B cell (primary cell): Measurements from ENCODE around the gene RHBDF1. TPM values are rescaled to one million over a fixed set of nuclear protein-coding genes. Genes with fewer than 3 reads are reported as not detected.

Source experiments
- ATAC-seq: fragments of 200-7000 bp; cut with Tn5 transposase; one replicate; pipeline ENCODE4 v1.10.0; 2021; ENCODE audit warnings: low read depth, mild to moderate bottlenecking, moderate number of reproducible peaks, moderate library complexity
- CTCF ChIA-PET: fragments of 350-600 bp; sonication (Branson Sonifier 250); formaldehyde crosslinking; loops from one replicate; lab custom pipeline; 2021; ENCODE audit warnings: antibody characterized with exemption, inconsistent platforms; lab: Charles Lee
- POLR2A ChIA-PET: fragments of 350-600 bp; sonication (Branson Sonifier 250); formaldehyde crosslinking; loops from one replicate; lab custom pipeline; 2021; ENCODE audit warnings: antibody characterized with exemption; lab: Charles Lee
- DNase-seq: peaks from one replicate; pipeline ENCODE4 v3.0.0; 2013
- H2AFZ ChIP-seq: 2 replicates; pipeline ENCODE4 v1.6.1; 2012; ENCODE audit warnings: mild to moderate bottlenecking, low read depth, low read length; ENCODE audit not compliant: insufficient read depth, poor library complexity, severe bottlenecking
- H3K27ac ChIP-seq, 2 donors: 1 replicate in 1 of 2; 2 replicates in 1 of 2; pipeline ENCODE4 v1.5.1; 2012 to 2013; ENCODE audit warnings: low read length in 2 of 2, mild to moderate bottlenecking in 2 of 2, moderate library complexity in 1 of 2
- H3K27me3 ChIP-seq, 4 experiments: fragments of 200-600 bp in 1 of 4; sonication (generic) in 1 of 4; replicated peaks in 1 of 4; 1 replicate in 2 of 4; 2 replicates in 2 of 4; pipeline versions ENCODE4 v1.6.1 to v1.7.0; 2013 to 2016; ENCODE audit warnings: low read length in 3 of 4, mild to moderate bottlenecking in 2 of 4, mixed read lengths in 1 of 4, moderate library complexity in 1 of 4; ENCODE audit not compliant: insufficient read depth in 4 of 4, control insufficient read depth in 3 of 4; ENCODE audit errors: control extremely low read depth in 1 of 4
- H3K36me3 ChIP-seq, 2 experiments: replicated peaks in 1 of 2; 1 replicate in 1 of 2; 2 replicates in 1 of 2; pipeline versions ENCODE4 v1.6.1 to v1.7.1; 2013; ENCODE audit warnings: low read length in 1 of 2; ENCODE audit not compliant: insufficient read depth in 2 of 2, control insufficient read depth in 1 of 2; ENCODE audit errors: control extremely low read depth in 1 of 2, extremely low read depth in 1 of 2
- H3K4me1 ChIP-seq, 2 donors: fragments of 200-600 bp in 1 of 2; sonication (generic) in 1 of 2; 1 replicate in 1 of 2; 2 replicates in 1 of 2; pipeline versions ENCODE4 v1.5.1 to v1.6.1; 2013 to 2017; ENCODE audit warnings: low read length in 2 of 2; ENCODE audit not compliant: control insufficient read depth in 2 of 2, insufficient read depth in 2 of 2
- H3K4me2 ChIP-seq: replicated peaks from 2 replicates; pipeline ENCODE3; 2012; ENCODE audit warnings: mild to moderate bottlenecking, low read depth, low read length; ENCODE audit not compliant: poor library complexity, severe bottlenecking
- H3K4me3 ChIP-seq, 5 experiments: fragments of 200-600 bp in 1 of 5; sonication (generic) in 1 of 5; 1 replicate in 3 of 5; 2 replicates in 2 of 5; pipeline versions ENCODE4 v1.5.1 to v1.7.0; 2011 to 2016; ENCODE audit warnings: low read length in 4 of 5, mild to moderate bottlenecking in 4 of 5, low read depth in 2 of 5, control low read depth in 1 of 5, moderate library complexity in 1 of 5; ENCODE audit not compliant: insufficient read depth in 1 of 5; ENCODE audit errors: control extremely low read depth in 1 of 5, extremely low read depth in 1 of 5
- H3K79me2 ChIP-seq: fragments of 200-600 bp; sonication (generic); one replicate; pipeline ENCODE4 v1.6.0; 2016; ENCODE audit warnings: low read length; ENCODE audit not compliant: control insufficient read depth, insufficient read depth
- H3K9ac ChIP-seq: fragments of 200-600 bp; sonication (generic); 2 replicates; pipeline ENCODE4 v1.6.1; 2017; ENCODE audit warnings: mild to moderate bottlenecking, low read length, moderate library complexity
- H3K9me3 ChIP-seq, 3 donors: one replicate each; pipeline versions ENCODE4 v1.6.1 to v1.7.1; 2013; ENCODE audit warnings: low read length in 2 of 3; ENCODE audit not compliant: control insufficient read depth in 2 of 3, insufficient read depth in 1 of 3; ENCODE audit errors: control extremely low read depth in 1 of 3
- H4K20me1 ChIP-seq: 2 replicates; pipeline ENCODE4 v1.6.0; 2012; ENCODE audit warnings: mild to moderate bottlenecking, low read length; ENCODE audit not compliant: insufficient read depth, control insufficient read depth, poor library complexity, severe bottlenecking
- H3K27ac Mint-ChIP-seq: one replicate; pipeline ENCODE4 v1.8.0; 2021; ENCODE audit warnings: mixed read lengths
- H3K27me3 Mint-ChIP-seq: one replicate; pipeline ENCODE4 v1.8.0; 2021; ENCODE audit warnings: mixed read lengths
- H3K4me1 Mint-ChIP-seq: one replicate; pipeline ENCODE4 v1.8.0; 2021; ENCODE audit warnings: mixed read lengths
- H3K4me3 Mint-ChIP-seq: one replicate; pipeline ENCODE4 v1.8.0; 2021; ENCODE audit warnings: mixed read lengths
- H3K9me3 Mint-ChIP-seq: one replicate; pipeline ENCODE4 v1.8.0; 2022; ENCODE audit warnings: mixed read lengths; ENCODE audit not compliant: insufficient read depth
- EZH2 ChIP-seq: IDR thresholded peaks from 2 replicates; pipeline ENCODE4 v1.6.1; 2012; ENCODE audit warnings: borderline replicate concordance, low read depth, mild to moderate bottlenecking, moderate library complexity, low read length; ENCODE audit not compliant: insufficient read depth, poor library complexity, severe bottlenecking
- WGBS: methylation state at CpG from one replicate; pipeline ENCODE4 v1.1.5; 2013; ENCODE audit warnings: missing lambda C conversion rate; ENCODE audit not compliant: insufficient coverage; 5-methylcytosine and 5-hydroxymethylcytosine counted together
- intact Hi-C: fragments of 100-400 bp; cut with micrococcal nuclease; formaldehyde crosslinking; loops from one replicate; pipeline ENCODE4 v1.10.0; 2022
- polyA plus RNA-seq: library from polyadenylated mRNA; depleted of rRNA; stranded (reverse); fragments of >200 nt; gene quantifications from 2 replicates; pipeline ENCODE4 v1.2.3, GENCODE V29; 2012
- total RNA-seq, 2 donors: library from RNA; stranded (reverse); fragments of 120-200 nt in 1 of 2; gene quantifications; 1 replicate in 1 of 2; 2 replicates in 1 of 2; pipeline versions ENCODE4 v1.2.3 to v1.2.4, GENCODE V29; 2013 to 2022
- TF ChIP-seq, protein P1 (sequence below): fragments of 200-600 bp; IDR thresholded peaks from one replicate; pipeline ENCODE4 v1.8.0; 2022; ENCODE audit warnings: antibody characterized with exemption, mild to moderate bottlenecking

Gene RHBDF1
- total and polyA plus RNA-seq, 2 donors (not counting 1 experiment from before 2014, with no cell fraction given), result 0.42 to 0.76 TPM

DNA sequence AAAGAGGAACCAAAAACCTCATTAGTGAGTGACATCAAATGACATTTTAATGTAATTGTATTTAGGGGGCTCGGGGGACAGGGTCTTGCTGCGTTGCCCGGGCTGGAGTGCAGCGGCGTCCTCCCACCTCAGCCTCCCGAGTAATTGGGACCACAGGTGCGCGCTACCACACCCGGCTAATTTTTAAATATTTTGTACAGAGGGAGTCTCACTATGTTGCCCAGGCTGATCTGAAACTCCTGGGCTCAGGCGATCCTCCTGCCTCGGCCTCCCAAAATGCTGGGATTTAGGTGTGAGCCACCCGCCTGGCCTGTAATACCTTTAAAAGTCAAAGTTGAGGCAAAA, 18.2 kb downstream of the RHBDF1 start:
- peak overlapping the region; percentile 94 for H2AFZ ChIP-seq
- intact Hi-C loops, result no loop called here
- H3K27me3 ChIP-seq, result no peaks in the 10 kb centered on the region
- H3K27ac Mint-ChIP-seq, result peak overlapping the region; percentile 92
- peak overlapping the region; percentile 95 for H3K9ac ChIP-seq
- H3K36me3 ChIP-seq, result peaks cover 2 to 35% of the 10 kb centered on the region in 2 experiments
- H3K4me2 ChIP-seq, result peak overlapping the region; percentile 92
- H3K27me3 Mint-ChIP-seq, result no peaks in the 10 kb centered on the region
- TF ChIP-seq, protein P1, sequence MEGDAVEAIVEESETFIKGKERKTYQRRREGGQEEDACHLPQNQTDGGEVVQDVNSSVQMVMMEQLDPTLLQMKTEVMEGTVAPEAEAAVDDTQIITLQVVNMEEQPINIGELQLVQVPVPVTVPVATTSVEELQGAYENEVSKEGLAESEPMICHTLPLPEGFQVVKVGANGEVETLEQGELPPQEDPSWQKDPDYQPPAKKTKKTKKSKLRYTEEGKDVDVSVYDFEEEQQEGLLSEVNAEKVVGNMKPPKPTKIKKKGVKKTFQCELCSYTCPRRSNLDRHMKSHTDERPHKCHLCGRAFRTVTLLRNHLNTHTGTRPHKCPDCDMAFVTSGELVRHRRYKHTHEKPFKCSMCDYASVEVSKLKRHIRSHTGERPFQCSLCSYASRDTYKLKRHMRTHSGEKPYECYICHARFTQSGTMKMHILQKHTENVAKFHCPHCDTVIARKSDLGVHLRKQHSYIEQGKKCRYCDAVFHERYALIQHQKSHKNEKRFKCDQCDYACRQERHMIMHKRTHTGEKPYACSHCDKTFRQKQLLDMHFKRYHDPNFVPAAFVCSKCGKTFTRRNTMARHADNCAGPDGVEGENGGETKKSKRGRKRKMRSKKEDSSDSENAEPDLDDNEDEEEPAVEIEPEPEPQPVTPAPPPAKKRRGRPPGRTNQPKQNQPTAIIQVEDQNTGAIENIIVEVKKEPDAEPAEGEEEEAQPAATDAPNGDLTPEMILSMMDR, result no peak
- TF ChIP-seq EZH2, result no peak
- ATAC-seq (no peak), DNase-seq (no peak)
- ChIA-PET CTCF (interaction anchor here (1.7 to 3.6 kb wide), 4 partner anchors 11 to 43 kb away, joined by 6 to 30 read pairs (median 16); no protein-coding TSS in a partner anchor), POLR2A (interaction anchor here (0.5 to 2.0 kb wide), 6 partner anchors 15 to 335 kb away, joined by 3 to 23 read pairs (median 3); partner anchors contain the start of gene MPG)
- H3K4me3 ChIP-seq, result peak overlapping the region; percentile 47 to 87 (median 82)
- WGBS, result 37% methylated on average over 8 of the region's 12 CpGs
- no peaks in the 10 kb centered on the region for H3K9me3 ChIP-seq
- H3K27ac ChIP-seq, result peak overlapping the region; percentile 52 to 82
- H3K4me1 ChIP-seq, result peaks cover 13 to 33% of the 10 kb centered on the region in 2 donors
- H3K9me3 Mint-ChIP-seq, result no peaks in the 10 kb centered on the region
- H4K20me1 ChIP-seq, result peaks cover 25% of the 10 kb centered on the region
- peaks cover 43% of the 10 kb centered on the region for H3K79me2 ChIP-seq
- peak overlapping the region; percentile 97 for H3K4me3 Mint-ChIP-seq
- peaks cover 31% of the 10 kb centered on the region for H3K4me1 Mint-ChIP-seq
